HL-60 (cell line): ENCODE data around the gene SLC24A1.

Experiments used
- DNase-seq, 2 experiments: peaks; one replicate each; pipeline ENCODE4 v3.0.0-alpha.2; 2010 to 2020; ENCODE audit warnings: low read depth in 1 of 2, low spot score in 1 of 2
- H3K27ac ChIP-seq: fragments of 250-450 bp; sonication (Bioruptor Pico); replicated peaks from 2 replicates; pipeline ENCODE4 v1.5.1; 2020; ENCODE audit warnings: mild to moderate bottlenecking, moderate library complexity
- H3K27me3 ChIP-seq: fragments of 250-450 bp; sonication (Bioruptor Pico); 2 replicates; pipeline ENCODE4 v1.5.1; 2021; ENCODE audit warnings: mild to moderate bottlenecking, moderate library complexity; ENCODE audit not compliant: insufficient read depth, poor library complexity, severe bottlenecking
- H3K4me3 ChIP-seq: replicated peaks from 2 replicates; pipeline ENCODE4 v1.5.1; 2011; ENCODE audit warnings: mild to moderate bottlenecking, control low read depth, low read length; ENCODE audit not compliant: insufficient read depth
- GABPA ChIP-seq: IDR thresholded peaks from 2 replicates; pipeline ENCODE4 v1.6.1; 2012; ENCODE audit warnings: low read depth
- POLR2AphosphoS5 ChIP-seq: IDR thresholded peaks from 2 replicates; pipeline ENCODE4 v1.6.1; 2012; ENCODE audit warnings: low read depth
- SPI1 ChIP-seq: IDR thresholded peaks from 2 replicates; pipeline ENCODE4 v1.6.1; 2012; ENCODE audit warnings: low read depth, mild to moderate bottlenecking, borderline replicate concordance
- long read RNA-seq: library from polyadenylated mRNA; unstranded; transcript quantifications from one replicate; pipeline ENCODE4 v2.0.0, GENCODE V29; 2020
- TF ChIP-seq, protein P1 (sequence below): IDR thresholded peaks from one replicate; pipeline ENCODE4 v1.5.1; 2011; ENCODE audit warnings: low read length, control low read depth, inconsistent platforms; ENCODE audit not compliant: insufficient read depth
- TF ChIP-seq, protein P2 (sequence below): IDR thresholded peaks from 2 replicates; pipeline ENCODE4 v1.6.1; 2012; ENCODE audit warnings: low read depth; ENCODE audit not compliant: insufficient replicate concordance

Gene SLC24A1
- long read RNA-seq, partial matches to known transcripts = 4 of 10 reads
- long read RNA-seq, other reads (novel, unspliced or antisense) = 6 of 10 reads

DNA sequence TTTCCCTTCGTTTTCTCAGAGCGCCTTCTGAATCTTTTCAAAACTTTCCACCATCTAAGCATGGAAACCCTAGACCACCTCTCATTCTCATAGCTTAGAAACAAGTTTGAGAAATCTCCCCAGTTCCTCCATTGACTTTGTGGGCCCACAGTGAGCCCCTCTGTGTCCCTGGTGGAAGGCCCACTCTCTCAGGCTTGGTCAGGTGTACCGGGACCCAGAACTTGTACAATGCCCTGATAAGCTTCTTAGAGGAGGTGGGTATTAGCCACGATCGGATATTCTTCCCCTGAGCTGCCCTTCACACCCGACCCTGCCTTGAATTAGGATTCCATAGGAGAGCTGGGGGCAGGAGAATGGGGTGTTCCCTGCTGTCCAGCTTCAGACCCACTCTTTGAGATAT, at the start of gene SLC24A1:
Gene SLC24A1 (plus strand): TSS at position 301 of the 400 bp plus-strand sequence. CDS start 2,143 bp downstream, outside the sequence.
- TF ChIP-seq GABPA = no peak
- TF ChIP-seq, protein P1, sequence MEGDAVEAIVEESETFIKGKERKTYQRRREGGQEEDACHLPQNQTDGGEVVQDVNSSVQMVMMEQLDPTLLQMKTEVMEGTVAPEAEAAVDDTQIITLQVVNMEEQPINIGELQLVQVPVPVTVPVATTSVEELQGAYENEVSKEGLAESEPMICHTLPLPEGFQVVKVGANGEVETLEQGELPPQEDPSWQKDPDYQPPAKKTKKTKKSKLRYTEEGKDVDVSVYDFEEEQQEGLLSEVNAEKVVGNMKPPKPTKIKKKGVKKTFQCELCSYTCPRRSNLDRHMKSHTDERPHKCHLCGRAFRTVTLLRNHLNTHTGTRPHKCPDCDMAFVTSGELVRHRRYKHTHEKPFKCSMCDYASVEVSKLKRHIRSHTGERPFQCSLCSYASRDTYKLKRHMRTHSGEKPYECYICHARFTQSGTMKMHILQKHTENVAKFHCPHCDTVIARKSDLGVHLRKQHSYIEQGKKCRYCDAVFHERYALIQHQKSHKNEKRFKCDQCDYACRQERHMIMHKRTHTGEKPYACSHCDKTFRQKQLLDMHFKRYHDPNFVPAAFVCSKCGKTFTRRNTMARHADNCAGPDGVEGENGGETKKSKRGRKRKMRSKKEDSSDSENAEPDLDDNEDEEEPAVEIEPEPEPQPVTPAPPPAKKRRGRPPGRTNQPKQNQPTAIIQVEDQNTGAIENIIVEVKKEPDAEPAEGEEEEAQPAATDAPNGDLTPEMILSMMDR = no peak
- TF ChIP-seq, protein P2, sequence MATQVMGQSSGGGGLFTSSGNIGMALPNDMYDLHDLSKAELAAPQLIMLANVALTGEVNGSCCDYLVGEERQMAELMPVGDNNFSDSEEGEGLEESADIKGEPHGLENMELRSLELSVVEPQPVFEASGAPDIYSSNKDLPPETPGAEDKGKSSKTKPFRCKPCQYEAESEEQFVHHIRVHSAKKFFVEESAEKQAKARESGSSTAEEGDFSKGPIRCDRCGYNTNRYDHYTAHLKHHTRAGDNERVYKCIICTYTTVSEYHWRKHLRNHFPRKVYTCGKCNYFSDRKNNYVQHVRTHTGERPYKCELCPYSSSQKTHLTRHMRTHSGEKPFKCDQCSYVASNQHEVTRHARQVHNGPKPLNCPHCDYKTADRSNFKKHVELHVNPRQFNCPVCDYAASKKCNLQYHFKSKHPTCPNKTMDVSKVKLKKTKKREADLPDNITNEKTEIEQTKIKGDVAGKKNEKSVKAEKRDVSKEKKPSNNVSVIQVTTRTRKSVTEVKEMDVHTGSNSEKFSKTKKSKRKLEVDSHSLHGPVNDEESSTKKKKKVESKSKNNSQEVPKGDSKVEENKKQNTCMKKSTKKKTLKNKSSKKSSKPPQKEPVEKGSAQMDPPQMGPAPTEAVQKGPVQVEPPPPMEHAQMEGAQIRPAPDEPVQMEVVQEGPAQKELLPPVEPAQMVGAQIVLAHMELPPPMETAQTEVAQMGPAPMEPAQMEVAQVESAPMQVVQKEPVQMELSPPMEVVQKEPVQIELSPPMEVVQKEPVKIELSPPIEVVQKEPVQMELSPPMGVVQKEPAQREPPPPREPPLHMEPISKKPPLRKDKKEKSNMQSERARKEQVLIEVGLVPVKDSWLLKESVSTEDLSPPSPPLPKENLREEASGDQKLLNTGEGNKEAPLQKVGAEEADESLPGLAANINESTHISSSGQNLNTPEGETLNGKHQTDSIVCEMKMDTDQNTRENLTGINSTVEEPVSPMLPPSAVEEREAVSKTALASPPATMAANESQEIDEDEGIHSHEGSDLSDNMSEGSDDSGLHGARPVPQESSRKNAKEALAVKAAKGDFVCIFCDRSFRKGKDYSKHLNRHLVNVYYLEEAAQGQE = no peak
- no peak for TF ChIP-seq POLR2AphosphoS5
- no peak for TF ChIP-seq SPI1
- Histone ChIP-seq H3K27ac (no peak within 1 kb of the TSS), H3K4me3 (no peak within 1 kb of the TSS), H3K27me3 (no peaks in the 10 kb centered on the region)
- DNase-seq = no peak

DNA sequence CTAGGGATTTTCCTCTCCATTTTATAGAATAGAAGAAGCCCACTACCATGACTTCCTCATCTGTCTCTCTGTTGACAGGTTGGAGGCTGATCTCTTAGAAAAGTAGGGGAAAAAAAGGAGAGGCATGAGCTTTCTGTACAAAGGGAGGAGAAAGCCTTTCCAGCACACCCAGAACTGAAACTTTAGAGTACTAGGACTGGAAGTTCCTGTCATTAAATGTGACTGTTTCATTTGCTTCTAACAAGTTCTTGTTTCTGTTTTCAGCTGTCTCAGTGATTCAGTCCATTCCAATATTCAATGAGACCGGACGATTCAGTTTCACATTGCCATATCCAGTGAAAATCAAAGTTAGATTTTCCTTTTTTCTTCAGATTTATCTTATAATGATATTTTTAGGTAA, 49.8 kb upstream of the SLC24A1 start:
- Histone ChIP-seq H3K27ac (no peak overlapping the region), H3K4me3 (no peak overlapping the region), H3K27me3 (no peaks in the 10 kb centered on the region)
- DNase-seq = no peak
- no peak for TF ChIP-seq POLR2AphosphoS5
- no peak for TF ChIP-seq SPI1
- TF ChIP-seq, protein P2 = no peak
- no peak for TF ChIP-seq GABPA
- TF ChIP-seq, protein P1 = no peak

DNA sequence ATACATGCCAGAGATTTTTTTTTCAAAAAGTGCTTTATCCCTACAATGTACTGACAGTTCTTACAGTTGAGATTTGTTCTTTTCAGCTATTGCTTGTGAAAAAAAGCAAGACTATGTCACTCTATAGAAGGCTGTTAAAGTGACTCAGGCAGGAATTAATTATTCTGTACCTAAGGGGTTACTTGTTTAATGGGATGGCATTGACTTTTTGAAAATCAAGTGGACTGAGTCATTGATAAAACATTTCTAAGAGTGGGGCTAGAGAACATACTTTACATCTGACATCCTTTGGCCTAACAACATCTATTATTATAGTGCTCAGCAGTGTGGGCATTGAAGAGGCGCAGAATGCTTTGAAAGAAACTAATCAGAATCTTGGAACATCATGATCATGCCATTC, 45.1 kb upstream of the SLC24A1 start:
- Histone ChIP-seq H3K27ac (no peak overlapping the region), H3K4me3 (no peak overlapping the region), H3K27me3 (no peaks in the 10 kb centered on the region)
- no peak for DNase-seq
- TF ChIP-seq GABPA (no peak), SPI1 (no peak), POLR2AphosphoS5 (no peak)
- TF ChIP-seq, protein P1 = no peak
- TF ChIP-seq, protein P2 = no peak
